Muscle layer of colon (tissue), 2 donors: ENCODE data around the gene AQP12A.
"Not testable (repeated sequence)": the region's sequence is repeated elsewhere in the genome, so short reads cannot be mapped to it uniquely, and the experiment has no call there.

Experiments
- H3K27ac ChIP-seq: one replicate; pipeline ENCODE4 v1.7.0; 2013; ENCODE audit warnings: low read depth, mild to moderate bottlenecking, low read length, moderate library complexity
- H3K27me3 ChIP-seq, 2 donors: one replicate each; pipeline ENCODE4 v1.7.0; 2013; ENCODE audit warnings: low read length in 2 of 2, mild to moderate bottlenecking in 2 of 2; ENCODE audit not compliant: insufficient read depth in 2 of 2, control insufficient read depth in 1 of 2
- H3K36me3 ChIP-seq: one replicate; pipeline ENCODE4 v1.7.0; 2013; ENCODE audit warnings: mild to moderate bottlenecking, low read length; ENCODE audit not compliant: insufficient read depth
- H3K4me1 ChIP-seq: one replicate; pipeline ENCODE4 v1.7.0; 2013; ENCODE audit warnings: mild to moderate bottlenecking, low read length; ENCODE audit not compliant: insufficient read depth
- H3K4me3 ChIP-seq, 2 donors: one replicate each; pipeline ENCODE4 v1.7.0; 2013; ENCODE audit warnings: low read length in 2 of 2, low read depth in 1 of 2, mild to moderate bottlenecking in 1 of 2, moderate library complexity in 1 of 2
- H3K9ac ChIP-seq: one replicate; pipeline ENCODE4 v1.7.0; 2013; ENCODE audit warnings: low read length
- H3K9me3 ChIP-seq: one replicate; pipeline ENCODE4 v1.7.0; 2013; ENCODE audit warnings: mild to moderate bottlenecking, low read length
- donor health status: abdominal sarcoma.
- donor health status: Adenocarcinoma of cecum.

Gene AQP12A

DNA sequence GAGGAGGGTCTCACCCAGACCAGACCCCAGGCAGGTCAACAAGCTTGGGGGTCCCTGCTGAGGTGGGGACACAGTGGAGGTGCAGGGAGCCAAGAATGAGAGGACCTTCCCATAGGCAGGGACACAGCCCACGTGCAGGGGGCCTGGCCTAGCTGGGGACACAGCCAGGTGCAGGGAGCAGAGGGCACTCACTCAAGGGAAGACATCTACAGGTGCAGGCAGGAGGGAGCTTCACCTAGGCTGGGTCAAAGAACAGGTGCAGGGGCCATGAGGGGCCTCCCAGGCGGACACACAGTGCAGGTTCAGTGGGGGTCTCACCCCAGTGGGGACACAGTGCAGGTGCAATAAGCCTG lies 615 bp upstream of the AQP12A start:
- H3K9ac ChIP-seq, H3K4me3 ChIP-seq, H3K27ac ChIP-seq, H3K36me3 ChIP-seq, H3K4me1 ChIP-seq, H3K27me3 ChIP-seq, H3K9me3 ChIP-seq: not testable (repeated sequence)

DNA sequence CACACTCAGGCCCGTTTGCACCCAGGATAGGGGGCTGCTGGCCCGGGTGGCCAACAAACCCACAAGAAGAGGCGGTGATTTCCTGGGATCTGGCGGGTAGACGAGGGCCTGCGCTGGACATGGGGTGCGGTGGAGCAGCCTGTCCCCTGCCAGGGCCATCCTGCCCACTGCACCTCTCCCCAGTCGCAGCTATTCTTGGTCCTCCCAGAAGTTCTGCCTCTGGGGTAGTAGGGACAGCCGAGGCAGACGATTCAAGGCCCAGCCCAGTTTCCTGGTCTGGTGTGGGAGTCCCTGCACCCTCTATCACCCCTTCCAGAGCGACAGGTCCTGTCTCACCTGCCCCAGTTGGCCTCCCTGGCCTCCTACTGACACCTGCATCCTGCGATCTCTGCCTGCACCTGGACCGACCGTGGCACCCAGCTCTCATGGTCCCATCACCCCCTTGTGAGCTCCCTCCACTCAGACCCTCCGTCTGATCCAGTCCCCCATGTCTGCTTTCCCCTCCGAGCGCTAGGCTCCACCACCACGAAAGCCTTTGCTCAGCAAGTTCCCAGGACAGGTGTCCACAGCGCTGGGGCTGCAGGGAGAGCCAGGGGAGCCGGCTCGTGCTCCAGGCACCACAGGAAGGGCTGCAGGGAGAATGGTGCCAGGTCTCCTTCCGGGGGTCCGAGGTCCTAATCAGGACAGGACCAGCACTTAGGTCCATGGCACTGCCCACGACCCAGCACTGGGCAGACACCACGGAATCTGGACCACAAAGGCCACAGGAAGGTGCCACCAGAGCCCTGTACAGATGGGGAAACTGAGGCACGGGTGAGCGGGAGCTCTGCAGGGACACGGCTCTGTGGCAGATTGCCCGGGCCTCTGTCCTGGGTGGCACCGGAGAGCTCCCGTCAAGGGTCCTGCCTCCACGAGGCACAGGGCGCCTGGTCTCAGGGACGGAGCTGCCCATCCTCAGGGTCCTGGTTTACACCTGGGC lies 1.2 kb downstream of the AQP12A start:
- not testable (repeated sequence) for H3K9me3 ChIP-seq, H3K27ac ChIP-seq, H3K4me3 ChIP-seq, H3K27me3 ChIP-seq, H3K9ac ChIP-seq, H3K4me1 ChIP-seq, H3K36me3 ChIP-seq

DNA sequence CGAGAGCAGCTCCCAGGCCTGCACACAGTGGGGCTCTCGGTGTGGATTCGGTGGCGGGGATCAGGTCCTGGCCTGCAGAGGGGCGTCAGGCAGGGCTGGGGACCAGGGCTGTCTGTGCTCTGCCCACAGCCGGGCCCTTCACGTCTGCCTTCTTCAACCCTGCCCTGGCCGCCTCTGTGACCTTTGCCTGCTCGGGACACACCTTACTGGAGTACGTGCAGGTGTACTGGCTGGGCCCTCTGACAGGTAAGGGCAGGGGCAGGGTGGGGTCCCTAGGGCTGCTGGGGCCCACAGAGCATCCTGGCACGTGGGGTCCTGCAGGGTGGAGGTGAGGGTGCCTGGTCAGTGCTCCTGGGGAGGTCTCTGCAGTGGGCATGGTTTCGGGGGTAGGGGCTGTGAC lies 2.6 kb downstream of the AQP12A start:
- H3K36me3 ChIP-seq, H3K27me3 ChIP-seq, H3K27ac ChIP-seq, H3K4me3 ChIP-seq, H3K4me1 ChIP-seq, H3K9ac ChIP-seq, H3K9me3 ChIP-seq: not testable (repeated sequence)

DNA sequence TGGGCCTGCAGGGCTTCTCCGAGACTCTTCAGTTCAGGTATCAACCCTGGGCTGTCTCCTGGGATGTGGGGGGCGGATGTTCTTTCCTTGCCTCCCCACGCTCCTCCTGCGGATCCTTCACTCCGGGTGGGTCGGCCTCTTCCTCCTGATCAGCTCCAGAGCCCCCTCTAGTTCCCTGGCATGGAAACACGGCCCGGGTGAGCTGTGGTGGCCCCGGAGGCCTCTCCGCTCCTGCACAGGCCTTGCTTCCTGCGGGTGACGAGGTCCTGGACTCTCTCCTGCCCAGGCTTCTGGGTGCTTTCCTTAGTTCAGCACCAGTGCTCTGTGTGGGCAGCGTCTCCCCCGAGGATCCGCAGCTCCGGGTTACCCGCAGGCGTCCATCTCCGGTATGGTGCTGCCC lies 3.9 kb downstream of the AQP12A start:
- not testable (repeated sequence) for H3K36me3 ChIP-seq, H3K9me3 ChIP-seq, H3K27ac ChIP-seq, H3K27me3 ChIP-seq, H3K4me1 ChIP-seq, H3K4me3 ChIP-seq, H3K9ac ChIP-seq

DNA sequence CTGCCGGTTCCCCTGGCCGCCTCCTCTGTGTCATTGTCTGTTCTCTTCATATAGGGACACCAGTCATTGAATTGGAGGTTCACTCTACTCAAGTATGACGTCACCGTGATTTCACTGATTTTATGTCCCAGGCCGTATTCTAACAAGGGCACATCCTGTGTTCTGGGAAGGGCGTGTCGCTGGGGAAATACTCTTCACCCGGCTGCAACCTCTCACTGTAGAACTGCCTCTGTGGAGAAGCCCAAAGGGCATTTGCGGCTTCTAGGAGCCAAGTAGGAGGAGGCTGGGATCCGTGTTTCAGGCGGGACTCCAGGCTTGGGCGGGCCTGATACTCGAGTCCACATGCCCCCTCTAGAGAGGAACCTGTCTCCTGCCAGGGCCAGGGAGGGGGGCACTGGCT lies 4.8 kb downstream of the AQP12A start:
- H3K9me3 ChIP-seq, H3K4me3 ChIP-seq, H3K27me3 ChIP-seq, H3K9ac ChIP-seq, H3K36me3 ChIP-seq, H3K4me1 ChIP-seq, H3K27ac ChIP-seq: not testable (repeated sequence)

DNA sequence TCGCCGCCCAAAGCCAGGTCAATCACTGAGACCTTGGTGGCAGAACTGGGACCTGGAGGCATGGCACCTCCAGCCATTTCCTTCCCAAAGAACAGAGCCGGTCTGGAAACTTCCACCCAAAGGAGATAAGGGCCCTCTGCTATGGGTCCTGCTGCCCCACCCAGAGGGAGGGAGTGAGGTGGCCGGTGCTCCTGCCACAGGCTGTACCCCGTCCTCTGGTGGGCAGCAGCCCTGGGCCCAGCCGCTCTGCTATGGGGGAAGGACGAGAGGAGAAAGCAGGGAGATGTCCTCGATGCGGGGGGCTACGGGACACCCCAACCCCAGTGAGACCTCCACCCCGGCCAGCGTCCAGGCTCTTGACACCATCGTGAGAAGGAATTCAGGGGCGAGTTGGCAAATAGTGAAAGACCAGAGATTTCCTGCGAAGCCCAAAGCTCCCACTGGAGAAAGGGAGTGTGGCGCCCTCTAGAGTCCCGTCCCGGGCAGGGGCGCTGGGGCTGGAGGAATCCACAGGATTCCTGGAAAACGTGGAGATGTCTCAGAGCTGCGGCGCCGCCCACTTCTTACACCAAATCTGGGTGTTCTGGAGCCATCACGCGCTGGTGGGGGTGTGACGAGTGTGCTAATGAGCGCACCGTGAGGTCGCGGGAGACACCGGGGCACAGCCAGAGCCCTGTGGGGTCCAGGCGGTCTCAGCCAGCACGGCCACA lies 7.3 kb downstream of the AQP12A start:
- not testable (repeated sequence) for H3K9me3 ChIP-seq, H3K4me3 ChIP-seq, H3K4me1 ChIP-seq, H3K36me3 ChIP-seq, H3K27ac ChIP-seq, H3K9ac ChIP-seq
- H3K27me3 ChIP-seq = peaks cover 0 to 19% of the 10 kb centered on the region in 2 donors

DNA sequence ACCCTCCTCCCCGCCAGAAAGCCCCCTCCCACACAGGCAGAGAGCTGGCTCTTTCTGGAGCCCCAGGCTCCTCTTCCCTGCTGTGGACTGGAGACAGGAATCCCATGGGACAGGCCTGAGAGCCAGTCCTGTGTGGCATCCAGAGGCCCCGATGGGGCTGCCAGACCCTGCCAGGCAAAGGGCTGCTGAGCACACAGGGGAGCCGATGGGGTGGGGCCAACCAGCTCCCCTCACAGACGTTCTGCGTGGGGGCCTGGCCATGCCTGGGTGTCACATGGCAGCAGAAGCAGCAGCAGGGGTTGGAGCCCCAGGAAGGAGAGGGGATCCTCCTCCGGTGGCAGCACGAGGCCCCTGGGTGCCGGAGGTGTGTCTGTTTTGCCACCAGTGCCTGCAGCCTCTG lies 8.2 kb downstream of the AQP12A start:
- peaks cover 0 to 19% of the 10 kb centered on the region in 2 donors for H3K27me3 ChIP-seq
- H3K9ac ChIP-seq, H3K36me3 ChIP-seq, H3K9me3 ChIP-seq, H3K4me3 ChIP-seq, H3K4me1 ChIP-seq, H3K27ac ChIP-seq: not testable (repeated sequence)

DNA sequence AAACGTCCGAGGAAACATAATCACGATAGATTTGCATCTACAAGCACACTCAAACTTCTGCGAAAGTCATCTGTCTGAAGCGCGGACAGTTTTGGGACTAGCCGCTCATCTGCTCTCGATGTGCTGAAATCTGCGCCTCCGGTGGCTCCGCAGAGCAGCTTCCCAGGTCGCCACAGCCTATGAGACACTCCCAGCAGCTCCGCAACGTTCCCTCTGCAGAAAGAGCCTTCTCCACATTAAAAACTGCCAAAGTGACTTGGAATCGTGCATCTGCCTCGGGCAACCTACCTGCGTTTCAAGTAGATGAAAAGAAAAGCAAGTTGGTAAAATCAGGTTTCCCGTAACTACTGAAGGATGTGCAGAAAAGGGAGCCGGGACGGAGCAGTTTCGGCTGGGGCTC lies 8.9 kb downstream of the AQP12A start:
- not testable (repeated sequence) for H3K27ac ChIP-seq, H3K4me3 ChIP-seq, H3K4me1 ChIP-seq, H3K36me3 ChIP-seq, H3K9me3 ChIP-seq, H3K9ac ChIP-seq
- H3K27me3 ChIP-seq = peaks cover 0 to 19% of the 10 kb centered on the region in 2 donors

DNA sequence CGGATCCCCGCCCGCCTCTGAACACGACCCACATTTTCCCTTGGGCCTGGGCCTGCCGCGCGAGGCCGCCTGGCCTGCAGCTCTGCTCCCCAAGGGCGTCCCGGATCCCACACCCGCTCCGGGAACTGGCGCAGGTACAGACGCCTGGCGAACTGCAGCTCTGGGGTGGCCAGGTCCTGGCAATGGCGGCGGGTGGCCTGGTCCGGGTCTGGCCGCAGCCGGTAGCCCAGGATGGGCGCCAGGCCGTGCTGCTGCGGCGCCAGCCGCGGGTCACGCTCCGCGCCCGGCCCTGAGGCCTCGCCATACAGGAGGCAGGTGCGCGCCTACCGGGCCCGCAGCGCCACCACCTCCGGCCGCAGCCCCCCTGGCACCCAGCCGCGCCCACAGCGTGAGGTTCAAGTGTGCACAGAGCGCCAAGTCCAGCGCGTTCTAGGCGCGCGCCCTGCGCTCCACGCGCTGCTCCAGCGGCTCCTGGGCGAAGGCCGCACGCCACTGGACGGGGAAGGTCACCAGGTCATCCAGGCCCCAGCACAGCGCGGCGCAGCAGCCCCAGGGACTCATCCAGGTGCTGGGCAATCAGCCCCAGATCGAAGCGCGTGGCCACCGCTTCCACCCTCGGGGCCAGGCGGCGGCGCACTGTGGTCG lies 9.5 kb downstream of the AQP12A start:
- Histone ChIP-seq H3K9me3 (no peaks in the 10 kb centered on the region), H3K4me3 (no peak overlapping the region), H3K9ac (no peak overlapping the region), H3K27me3 (peaks cover 0 to 19% of the 10 kb centered on the region in 2 donors), H3K27ac (no peak overlapping the region), H3K4me1 (no peaks in the 10 kb centered on the region), H3K36me3 (no peaks in the 10 kb centered on the region)

DNA sequence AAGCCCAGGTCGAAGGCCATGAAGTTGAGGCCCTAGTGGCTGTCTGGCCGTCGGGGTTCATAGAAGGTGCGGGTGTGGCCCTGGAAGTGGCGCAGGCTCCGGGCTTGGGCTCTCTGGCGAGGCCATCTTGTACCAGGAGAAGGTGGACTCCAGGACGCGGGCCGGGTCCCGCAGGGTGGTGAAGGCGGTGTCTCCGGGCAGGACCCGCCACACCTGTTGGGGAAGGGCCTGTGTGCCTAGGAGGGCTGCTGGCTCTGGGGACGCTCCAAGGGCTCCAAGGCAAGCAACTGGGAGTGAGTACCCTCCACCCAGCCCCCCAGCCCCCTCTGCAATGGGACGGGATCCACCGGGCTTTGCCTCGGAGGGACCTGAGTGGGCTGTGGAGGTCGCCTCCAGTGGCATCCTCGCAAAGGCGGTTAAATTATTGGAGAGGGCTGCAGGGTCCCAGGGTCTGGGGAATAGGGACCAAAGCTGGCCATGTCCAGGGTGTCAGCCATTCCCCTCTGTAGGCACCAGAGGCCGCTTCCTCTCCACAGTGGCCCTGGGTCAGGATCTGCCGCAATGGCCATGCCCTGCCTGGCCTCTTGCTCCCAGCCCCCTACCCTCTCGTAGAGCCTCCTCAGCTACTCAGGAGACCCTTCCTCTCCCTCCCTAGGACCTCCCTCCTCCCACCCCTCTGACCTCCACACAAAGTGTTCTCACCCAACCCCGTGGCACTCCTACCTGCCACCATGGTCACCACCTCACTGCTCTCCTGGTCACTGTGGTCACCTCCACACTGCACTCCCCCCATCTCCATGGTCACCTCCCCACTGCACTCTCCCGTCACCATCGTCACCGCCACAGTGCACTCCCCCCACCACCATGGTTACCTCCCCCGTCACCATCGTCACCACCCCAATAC lies 10.3 kb downstream of the AQP12A start:
- Histone ChIP-seq H3K27me3 (peaks cover 0 to 19% of the 10 kb centered on the region in 2 donors), H3K36me3 (no peaks in the 10 kb centered on the region), H3K4me1 (no peaks in the 10 kb centered on the region), H3K27ac (no peak overlapping the region), H3K9ac (no peak overlapping the region), H3K9me3 (no peaks in the 10 kb centered on the region), H3K4me3 (no peak overlapping the region)

DNA sequence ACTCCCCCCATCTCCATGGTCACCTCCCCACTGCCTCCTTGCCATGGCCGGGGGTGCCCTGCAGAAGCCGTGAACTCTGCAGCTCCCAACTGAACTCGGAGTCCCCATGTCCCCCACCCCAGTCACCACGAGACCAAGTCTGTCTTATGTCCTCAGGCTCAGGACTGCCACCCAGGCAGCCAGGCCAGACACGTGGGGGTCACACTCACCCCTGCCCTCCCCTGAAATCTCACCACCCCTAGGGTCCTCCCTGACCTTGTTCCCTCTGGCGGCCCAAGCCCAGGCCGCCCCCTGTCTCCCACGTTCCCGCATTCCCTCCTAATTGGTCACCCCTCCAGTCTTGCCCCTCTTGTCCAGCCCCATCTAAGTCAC lies 11.0 kb downstream of the AQP12A start:
- H3K4me1 ChIP-seq = no peaks in the 10 kb centered on the region
- no peak overlapping the region for H3K4me3 ChIP-seq
- H3K27me3 ChIP-seq = peaks cover 0 to 19% of the 10 kb centered on the region in 2 donors
- H3K36me3 ChIP-seq = no peaks in the 10 kb centered on the region
- H3K9ac ChIP-seq = no peak overlapping the region
- no peaks in the 10 kb centered on the region for H3K9me3 ChIP-seq
- H3K27ac ChIP-seq = no peak overlapping the region
